Measurements from ENCODE around the gene FEN1. TPM values are rescaled to one million over a fixed set of nuclear protein-coding genes. Genes with fewer than 3 reads are reported as not detected.

Gene FEN1
- total and polyA plus RNA-seq, 2 of the 13 experiments (the other 11 are each of a cell fraction or from before 2014, with no cell fraction given) = 12.4 to 102 TPM

DNA sequence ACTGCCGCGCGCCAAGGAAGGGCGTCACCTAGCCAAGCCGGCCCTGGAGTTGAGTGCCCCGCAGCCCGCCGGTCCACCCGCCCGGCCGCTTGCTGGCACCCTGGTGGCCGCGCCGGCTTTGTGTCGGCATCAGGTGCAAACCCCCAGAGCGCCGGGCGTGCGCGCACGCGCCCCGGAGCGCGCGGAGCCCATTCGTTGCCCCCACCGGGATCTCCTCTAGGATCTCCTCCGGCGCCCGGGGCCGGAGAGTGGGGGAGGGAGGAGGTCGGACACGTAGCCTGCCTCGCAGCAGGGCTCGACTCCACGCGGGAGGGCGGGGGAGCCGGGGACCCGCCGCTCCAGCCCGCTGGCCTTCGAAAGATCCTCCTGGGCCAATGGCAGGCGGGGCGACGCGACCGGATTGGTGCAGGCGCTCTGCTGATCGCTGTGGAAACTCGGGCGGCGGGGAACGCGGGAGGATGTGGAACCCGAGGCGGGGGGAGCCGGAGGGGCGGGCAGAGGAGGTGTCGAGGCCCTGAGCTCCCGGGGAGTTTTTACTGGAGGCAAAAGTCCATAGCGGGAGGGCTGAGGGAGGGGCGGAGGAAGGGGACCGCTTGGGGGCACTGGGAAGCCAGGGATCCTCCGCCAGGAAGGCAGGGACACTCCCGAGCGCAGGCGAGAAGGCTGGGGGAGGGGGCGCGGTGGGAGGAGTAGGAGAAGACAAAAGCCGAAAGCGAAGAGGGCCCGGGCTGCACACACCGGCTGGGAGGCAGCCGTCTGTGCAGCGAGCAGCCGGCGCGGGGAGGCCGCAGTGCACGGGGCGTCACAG is 35.1 kb downstream of the FEN1 start, which contains the start of gene FADS2 (continued):
- TF ChIP-seq, protein P1, sequence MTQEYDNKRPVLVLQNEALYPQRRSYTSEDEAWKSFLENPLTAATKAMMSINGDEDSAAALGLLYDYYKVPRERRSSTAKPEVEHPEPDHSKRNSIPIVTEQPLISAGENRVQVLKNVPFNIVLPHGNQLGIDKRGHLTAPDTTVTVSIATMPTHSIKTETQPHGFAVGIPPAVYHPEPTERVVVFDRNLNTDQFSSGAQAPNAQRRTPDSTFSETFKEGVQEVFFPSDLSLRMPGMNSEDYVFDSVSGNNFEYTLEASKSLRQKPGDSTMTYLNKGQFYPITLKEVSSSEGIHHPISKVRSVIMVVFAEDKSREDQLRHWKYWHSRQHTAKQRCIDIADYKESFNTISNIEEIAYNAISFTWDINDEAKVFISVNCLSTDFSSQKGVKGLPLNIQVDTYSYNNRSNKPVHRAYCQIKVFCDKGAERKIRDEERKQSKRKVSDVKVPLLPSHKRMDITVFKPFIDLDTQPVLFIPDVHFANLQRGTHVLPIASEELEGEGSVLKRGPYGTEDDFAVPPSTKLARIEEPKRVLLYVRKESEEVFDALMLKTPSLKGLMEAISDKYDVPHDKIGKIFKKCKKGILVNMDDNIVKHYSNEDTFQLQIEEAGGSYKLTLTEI (CRISPR knock-in tag; conservative IDR thresholded peaks at IDR 0.05) = no peak
- TF ChIP-seq ELF3 (CRISPR knock-in tag; IDR thresholded peaks at IDR 0.05) (no peak), TBX3 (IDR thresholded peaks at IDR 0.05; ENCODE audit: borderline replicate concordance) (0 out of 2 replicates have a peak, but pooled peaks have one; percentile 13), GABPB1 (CRISPR knock-in tag; IDR thresholded peaks at IDR 0.05) (peak; percentile 53), SSRP1 (CRISPR knock-in tag; IDR thresholded peaks at IDR 0.05) (no peak), SUZ12 (IDR thresholded peaks at IDR 0.05; ENCODE audit: low read depth, low read length) (no peak), ZZZ3 (CRISPR knock-in tag; IDR thresholded peaks at IDR 0.05; ENCODE audit: borderline replicate concordance) (no peak), NR2F6 (IDR thresholded peaks at IDR 0.05) (no peak), NR2F6 (CRISPR knock-in tag; IDR thresholded peaks at IDR 0.05) (no peak), ZNF251 (CRISPR knock-in tag; IDR thresholded peaks at IDR 0.05) (no peak), ZNF317 (CRISPR knock-in tag; IDR thresholded peaks at IDR 0.05) (0 out of 2 replicates have a peak, but pooled peaks have one; percentile 22), ZNF33A (CRISPR knock-in tag; IDR thresholded peaks at IDR 0.05; ENCODE audit: borderline replicate concordance) (no peak), ZNF766 (CRISPR knock-in tag; IDR thresholded peaks at IDR 0.05; ENCODE audit: borderline replicate concordance) (no peak), ZBTB8A (CRISPR knock-in tag; IDR thresholded peaks at IDR 0.05; ENCODE audit: borderline replicate concordance, low read depth) (no peak), NFE2L2 (IDR thresholded peaks at IDR 0.05; ENCODE audit: low read length) (no peak), PHF8 (CRISPR knock-in tag; IDR thresholded peaks at IDR 0.05) (no peak), ZNF883 (CRISPR knock-in tag; IDR thresholded peaks at IDR 0.05; ENCODE audit: not compliant biosample characterization) (peak; percentile 3), ZNF546 (CRISPR knock-in tag; conservative IDR thresholded peaks at IDR 0.05) (peak; percentile 60; the same call in 1 of the 2 replicates), WIZ (CRISPR knock-in tag; IDR thresholded peaks at IDR 0.05) (no peak)
- TF ChIP-seq, protein P2, sequence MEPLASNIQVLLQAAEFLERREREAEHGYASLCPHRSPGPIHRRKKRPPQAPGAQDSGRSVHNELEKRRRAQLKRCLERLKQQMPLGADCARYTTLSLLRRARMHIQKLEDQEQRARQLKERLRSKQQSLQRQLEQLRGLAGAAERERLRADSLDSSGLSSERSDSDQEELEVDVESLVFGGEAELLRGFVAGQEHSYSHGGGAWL (CRISPR knock-in tag; IDR thresholded peaks at IDR 0.05) = peak; percentile 17; the same call in 1 of the 2 replicates
- TF ChIP-seq, protein P3, sequence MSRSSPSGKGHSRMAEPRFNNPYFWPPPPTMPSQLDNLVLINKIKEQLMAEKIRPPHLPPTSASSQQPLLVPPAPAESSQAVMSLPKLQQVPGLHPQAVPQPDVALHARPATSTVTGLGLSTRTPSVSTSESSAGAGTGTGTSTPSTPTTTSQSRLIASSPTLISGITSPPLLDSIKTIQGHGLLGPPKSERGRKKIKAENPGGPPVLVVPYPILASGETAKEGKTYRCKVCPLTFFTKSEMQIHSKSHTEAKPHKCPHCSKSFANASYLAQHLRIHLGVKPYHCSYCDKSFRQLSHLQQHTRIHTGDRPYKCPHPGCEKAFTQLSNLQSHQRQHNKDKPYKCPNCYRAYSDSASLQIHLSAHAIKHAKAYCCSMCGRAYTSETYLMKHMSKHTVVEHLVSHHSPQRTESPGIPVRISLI (CRISPR knock-in tag; IDR thresholded peaks at IDR 0.05; ENCODE audit: borderline replicate concordance) = no peak; the same call in 1 of the 2 replicates
- TF ChIP-seq, protein P4, sequence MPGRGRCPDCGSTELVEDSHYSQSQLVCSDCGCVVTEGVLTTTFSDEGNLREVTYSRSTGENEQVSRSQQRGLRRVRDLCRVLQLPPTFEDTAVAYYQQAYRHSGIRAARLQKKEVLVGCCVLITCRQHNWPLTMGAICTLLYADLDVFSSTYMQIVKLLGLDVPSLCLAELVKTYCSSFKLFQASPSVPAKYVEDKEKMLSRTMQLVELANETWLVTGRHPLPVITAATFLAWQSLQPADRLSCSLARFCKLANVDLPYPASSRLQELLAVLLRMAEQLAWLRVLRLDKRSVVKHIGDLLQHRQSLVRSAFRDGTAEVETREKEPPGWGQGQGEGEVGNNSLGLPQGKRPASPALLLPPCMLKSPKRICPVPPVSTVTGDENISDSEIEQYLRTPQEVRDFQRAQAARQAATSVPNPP (CRISPR knock-in tag; IDR thresholded peaks at IDR 0.05) = no peak
- TF ChIP-seq, protein P5, sequence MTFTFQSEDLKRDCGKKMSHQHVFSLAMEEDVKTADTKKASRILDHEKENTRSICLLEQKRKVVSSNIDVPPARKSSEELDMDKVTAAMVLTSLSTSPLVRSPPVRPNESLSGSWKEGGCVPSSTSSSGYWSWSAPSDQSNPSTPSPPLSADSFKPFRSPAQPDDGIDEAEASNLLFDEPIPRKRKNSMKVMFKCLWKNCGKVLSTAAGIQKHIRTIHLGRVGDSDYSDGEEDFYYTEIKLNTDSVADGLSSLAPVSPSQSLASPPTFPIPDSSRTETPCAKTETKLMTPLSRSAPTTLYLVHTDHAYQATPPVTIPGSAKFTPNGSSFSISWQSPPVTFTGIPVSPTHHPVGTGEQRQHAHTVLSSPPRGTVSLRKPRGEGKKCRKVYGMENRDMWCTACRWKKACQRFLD (CRISPR knock-in tag; IDR thresholded peaks at IDR 0.05; ENCODE audit: borderline replicate concordance) = peak; percentile 23; the same call in 1 of the 2 replicates
- TF ChIP-seq, protein P6, sequence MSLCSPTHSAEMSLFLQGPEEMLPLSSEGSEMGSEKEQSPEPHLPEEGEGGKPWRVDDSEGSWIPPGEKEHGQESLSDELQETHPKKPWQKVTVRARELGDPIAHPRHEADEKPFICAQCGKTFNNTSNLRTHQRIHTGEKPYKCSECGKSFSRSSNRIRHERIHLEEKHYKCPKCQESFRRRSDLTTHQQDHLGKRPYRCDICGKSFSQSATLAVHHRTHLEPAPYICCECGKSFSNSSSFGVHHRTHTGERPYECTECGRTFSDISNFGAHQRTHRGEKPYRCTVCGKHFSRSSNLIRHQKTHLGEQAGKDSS (CRISPR knock-in tag; IDR thresholded peaks at IDR 0.05; ENCODE audit: borderline replicate concordance, low read depth) = peak; percentile 71; the same call in 1 of the 2 replicates
